Measurements from ENCODE around the gene CUEDC1. TPM values are rescaled to one million over a fixed set of nuclear protein-coding genes. Genes with fewer than 3 reads are reported as not detected.
"Not testable (repeated sequence)": the region's sequence is repeated elsewhere in the genome, so short reads cannot be mapped to it uniquely, and the experiment has no call there.

CUEDC1 gene
- total RNA-seq, 2 donors from 2014 or later = 0.21 to 0.82 TPM

- DNase-seq = no peak
Observed at GRCh38 chr17:57849163-57849873, 105.9 kb downstream of the CUEDC1 start.

DNA sequence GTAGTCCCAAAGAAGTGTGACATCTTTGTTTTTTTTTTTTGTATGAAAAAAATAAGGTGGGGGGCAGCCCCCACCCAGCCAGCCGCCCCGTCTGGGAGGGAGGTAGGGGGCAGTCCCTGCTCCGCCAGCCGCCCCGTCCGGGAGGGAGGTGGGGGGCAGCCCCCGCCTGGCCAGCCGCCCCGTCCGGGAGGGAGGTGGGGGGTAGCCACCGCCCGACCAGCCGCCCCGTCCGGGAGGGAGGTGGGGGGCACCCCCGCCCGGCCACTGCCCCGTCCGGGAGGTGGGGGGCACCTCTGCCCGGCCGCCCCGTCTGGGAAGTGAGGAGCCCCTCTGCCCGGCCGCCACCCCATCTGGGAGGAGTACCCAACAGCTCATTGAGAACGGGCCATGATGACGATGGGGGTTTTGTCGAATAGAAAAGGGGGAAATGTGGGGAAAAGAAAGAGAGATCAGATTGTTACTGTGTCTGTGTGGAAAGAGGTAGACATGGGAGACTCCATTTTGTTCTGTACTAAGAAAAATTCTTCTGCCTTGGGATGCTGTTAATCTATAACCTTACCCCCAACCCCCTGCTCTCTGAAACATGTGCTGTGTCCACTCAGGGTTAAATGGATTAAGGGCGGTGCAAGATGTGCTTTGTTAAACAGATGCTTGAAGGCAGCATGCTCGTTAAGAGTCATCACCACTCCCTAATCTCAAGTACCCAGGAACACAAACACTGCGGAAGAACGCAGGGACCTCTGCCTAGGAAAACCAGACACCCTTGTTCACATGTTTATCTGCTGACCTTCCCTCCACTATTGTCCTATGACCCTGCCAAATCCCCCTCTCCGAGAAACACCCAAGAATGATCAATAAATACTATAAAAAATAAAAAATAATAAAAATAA is 108.9 kb downstream of the CUEDC1 start:
- not testable (repeated sequence) for H3K36me3 Mint-ChIP-seq (ENCODE audit: low read depth); H3K27ac Mint-ChIP-seq; H3K27me3 Mint-ChIP-seq; H3K4me3 Mint-ChIP-seq; H3K9me3 ChIP-seq (ENCODE audit: control insufficient read depth, low read length, poor library complexity, severe bottlenecking); ATAC-seq; DNase-seq
- H3K4me1 Mint-ChIP-seq = peaks cover 29% of the 10 kb centered on the region

More at GRCh38 chr17:57849163-57849873, 105.9 kb downstream of the CUEDC1 start:
- Mint-ChIP-seq H3K4me1 (peaks cover 23% of the 10 kb centered on the region), H3K27ac (peak overlapping the region; percentile 100), H3K36me3 (ENCODE audit: low read depth) (peaks cover 2% of the 10 kb centered on the region), H3K27me3 (no peaks in the 10 kb centered on the region), H3K4me3 (peak overlapping the region; percentile 96)
- ATAC-seq = no peak
- H3K9me3 ChIP-seq (ENCODE audit: control insufficient read depth, low read length, poor library complexity, severe bottlenecking) = no peaks in the 10 kb centered on the region

DNA sequence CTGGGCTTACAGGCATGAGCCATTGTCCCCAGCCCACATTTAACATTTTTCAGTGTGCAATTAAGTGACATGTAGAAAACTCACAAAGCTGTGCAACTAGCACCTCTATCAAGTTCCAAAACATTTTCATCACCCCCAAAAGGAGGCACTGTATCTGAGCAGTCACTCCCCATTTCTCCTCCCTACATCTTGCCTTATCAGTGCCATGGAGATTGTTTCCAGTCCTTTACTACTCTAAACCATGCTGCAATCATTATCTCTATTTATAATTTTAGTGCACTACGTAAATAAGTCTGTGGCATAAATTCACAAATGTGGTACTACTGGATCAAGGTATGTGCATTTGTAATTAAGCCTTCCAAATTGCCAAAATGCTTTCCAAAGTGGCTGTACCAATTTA is 112.9 kb downstream of the CUEDC1 start:
- H3K27ac Mint-ChIP-seq = no peak overlapping the region
- no peak overlapping the region for H3K4me3 Mint-ChIP-seq
- no peak for ATAC-seq
- DNase-seq = no peak
- H3K9me3 ChIP-seq (ENCODE audit: control insufficient read depth, low read length, poor library complexity, severe bottlenecking) = no peaks in the 10 kb centered on the region
- H3K4me1 Mint-ChIP-seq = peaks cover 18% of the 10 kb centered on the region
- no peaks in the 10 kb centered on the region for H3K27me3 Mint-ChIP-seq
- H3K36me3 Mint-ChIP-seq (ENCODE audit: low read depth) = peaks cover 6% of the 10 kb centered on the region

DNA sequence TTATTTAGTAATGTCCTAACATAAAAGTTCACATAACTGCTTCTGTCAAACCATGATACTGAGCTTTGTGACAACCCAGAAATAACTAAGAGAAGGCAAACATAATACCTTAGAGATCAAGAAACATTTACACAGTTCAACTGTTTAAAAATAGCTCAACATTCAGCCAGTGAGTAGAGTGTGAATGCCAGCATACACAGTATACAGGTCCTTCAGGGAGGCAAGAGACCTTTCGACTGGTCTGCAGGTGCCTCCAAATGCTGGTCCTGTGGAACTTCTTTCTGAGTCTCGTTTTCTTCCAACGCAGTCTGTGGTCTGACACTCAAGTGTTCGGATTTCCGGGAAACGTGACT is 115.7 kb downstream of the CUEDC1 start:
- Mint-ChIP-seq H3K4me3 (no peak overlapping the region), H3K27ac (no peak overlapping the region), H3K27me3 (no peaks in the 10 kb centered on the region), H3K36me3 (ENCODE audit: low read depth) (peaks cover 6% of the 10 kb centered on the region), H3K4me1 (peaks cover 20% of the 10 kb centered on the region)
- ATAC-seq = no peak
- no peaks in the 10 kb centered on the region for H3K9me3 ChIP-seq (ENCODE audit: control insufficient read depth, low read length, poor library complexity, severe bottlenecking)
- DNase-seq = no peak

- peak overlapping the region; percentile 51 for H3K27ac Mint-ChIP-seq
- ATAC-seq (no peak), DNase-seq (no peak)
- H3K27me3 Mint-ChIP-seq = no peaks in the 10 kb centered on the region
- H3K9me3 ChIP-seq (ENCODE audit: control insufficient read depth, low read length, poor library complexity, severe bottlenecking) = no peaks in the 10 kb centered on the region
- no peak overlapping the region for H3K4me3 Mint-ChIP-seq
- H3K4me1 Mint-ChIP-seq = peaks cover 24% of the 10 kb centered on the region
- H3K36me3 Mint-ChIP-seq (ENCODE audit: low read depth) = peaks cover 6% of the 10 kb centered on the region
Observed at GRCh38 chr17:57838857-57839570, 116.2 kb downstream of the CUEDC1 start.

DNA sequence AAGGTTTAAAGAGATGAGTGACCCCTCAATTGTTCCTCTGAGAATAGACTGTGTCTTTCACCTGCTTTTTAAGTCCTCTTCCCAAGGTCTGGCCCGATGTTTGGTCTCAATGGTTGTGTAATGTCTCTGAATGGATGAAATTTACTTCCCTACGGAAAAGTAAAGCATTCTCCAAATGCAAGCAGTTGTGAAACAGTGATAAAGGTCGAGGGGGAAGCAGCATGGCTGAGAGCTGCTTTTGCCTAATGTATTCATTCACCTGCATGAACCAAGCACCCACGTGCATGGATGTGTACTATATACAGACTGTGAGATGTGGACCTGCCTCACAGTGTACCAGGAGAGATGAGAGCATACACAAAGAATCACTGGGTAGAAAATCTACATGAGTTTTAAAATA is 116.8 kb downstream of the CUEDC1 start:
- no peak for ATAC-seq
- H3K9me3 ChIP-seq (ENCODE audit: control insufficient read depth, low read length, poor library complexity, severe bottlenecking) = no peaks in the 10 kb centered on the region
- Mint-ChIP-seq H3K27me3 (no peaks in the 10 kb centered on the region), H3K4me3 (no peak overlapping the region), H3K36me3 (ENCODE audit: low read depth) (peaks cover 6% of the 10 kb centered on the region), H3K27ac (peak overlapping the region; percentile 51), H3K4me1 (peaks cover 23% of the 10 kb centered on the region)
- no peak for DNase-seq

- ATAC-seq = no peak
- no peaks in the 10 kb centered on the region for H3K9me3 ChIP-seq (ENCODE audit: control insufficient read depth, low read length, poor library complexity, severe bottlenecking)
- DNase-seq = no peak
- Mint-ChIP-seq H3K36me3 (ENCODE audit: low read depth) (peaks cover 3% of the 10 kb centered on the region), H3K27ac (no peak overlapping the region), H3K4me3 (peak overlapping the region; percentile 60), H3K4me1 (peaks cover 10% of the 10 kb centered on the region), H3K27me3 (no peaks in the 10 kb centered on the region)
Observed at GRCh38 chr17:57835333-57835900, 119.8 kb downstream of the CUEDC1 start.

- Mint-ChIP-seq H3K27ac (no peak overlapping the region), H3K36me3 (ENCODE audit: low read depth) (peaks cover 3% of the 10 kb centered on the region), H3K27me3 (no peaks in the 10 kb centered on the region), H3K4me1 (peaks cover 10% of the 10 kb centered on the region), H3K4me3 (no peak overlapping the region)
- no peaks in the 10 kb centered on the region for H3K9me3 ChIP-seq (ENCODE audit: control insufficient read depth, low read length, poor library complexity, severe bottlenecking)
- DNase-seq (no peak), ATAC-seq (no peak)
Observed at GRCh38 chr17:57834146-57834741, 121.0 kb downstream of the CUEDC1 start.

DNA sequence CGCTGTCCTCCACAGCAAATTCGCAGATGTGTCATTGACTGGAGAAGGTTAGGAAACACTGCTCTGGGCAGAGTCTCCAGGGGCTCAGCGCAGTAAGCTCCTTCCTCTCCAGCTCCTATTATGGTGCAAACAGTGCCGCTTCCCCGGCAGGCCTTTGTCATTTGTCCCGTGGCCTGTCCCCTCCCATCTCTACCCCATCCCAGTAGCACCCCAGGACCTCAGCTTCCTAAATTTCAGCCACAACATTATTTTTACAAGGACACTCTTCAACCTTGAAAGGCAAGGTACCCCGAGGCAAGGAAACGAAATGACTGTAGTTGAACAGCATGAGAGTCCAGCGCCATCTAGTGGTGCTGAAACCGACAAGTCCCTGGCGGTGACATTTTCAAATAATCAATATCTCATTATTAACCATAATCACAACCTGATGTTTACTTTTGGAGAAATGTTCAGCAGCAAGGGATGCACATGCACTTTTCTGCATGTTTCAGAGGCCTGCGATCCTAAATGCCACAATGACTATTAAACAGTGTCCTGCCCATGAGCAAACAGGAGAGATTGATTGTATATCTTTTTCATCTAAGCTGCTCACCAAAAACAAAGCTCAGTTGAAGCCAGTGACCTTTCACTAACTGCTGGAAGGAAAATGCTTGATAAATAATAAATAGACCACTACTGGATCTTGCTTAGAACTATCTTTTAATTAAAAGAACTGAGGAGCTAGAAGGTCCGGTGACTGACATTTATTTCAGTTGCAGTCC is 121.9 kb downstream of the CUEDC1 start:
- no peaks in the 10 kb centered on the region for H3K9me3 ChIP-seq (ENCODE audit: control insufficient read depth, low read length, poor library complexity, severe bottlenecking)
- Mint-ChIP-seq H3K27ac (no peak overlapping the region), H3K4me3 (no peak overlapping the region), H3K36me3 (ENCODE audit: low read depth) (peaks cover under 1% of the 10 kb centered on the region), H3K27me3 (no peaks in the 10 kb centered on the region), H3K4me1 (peaks cover 10% of the 10 kb centered on the region)
- ATAC-seq = peak; percentile 83
- DNase-seq = peak; percentile 36 to 58 (median 50)

DNA sequence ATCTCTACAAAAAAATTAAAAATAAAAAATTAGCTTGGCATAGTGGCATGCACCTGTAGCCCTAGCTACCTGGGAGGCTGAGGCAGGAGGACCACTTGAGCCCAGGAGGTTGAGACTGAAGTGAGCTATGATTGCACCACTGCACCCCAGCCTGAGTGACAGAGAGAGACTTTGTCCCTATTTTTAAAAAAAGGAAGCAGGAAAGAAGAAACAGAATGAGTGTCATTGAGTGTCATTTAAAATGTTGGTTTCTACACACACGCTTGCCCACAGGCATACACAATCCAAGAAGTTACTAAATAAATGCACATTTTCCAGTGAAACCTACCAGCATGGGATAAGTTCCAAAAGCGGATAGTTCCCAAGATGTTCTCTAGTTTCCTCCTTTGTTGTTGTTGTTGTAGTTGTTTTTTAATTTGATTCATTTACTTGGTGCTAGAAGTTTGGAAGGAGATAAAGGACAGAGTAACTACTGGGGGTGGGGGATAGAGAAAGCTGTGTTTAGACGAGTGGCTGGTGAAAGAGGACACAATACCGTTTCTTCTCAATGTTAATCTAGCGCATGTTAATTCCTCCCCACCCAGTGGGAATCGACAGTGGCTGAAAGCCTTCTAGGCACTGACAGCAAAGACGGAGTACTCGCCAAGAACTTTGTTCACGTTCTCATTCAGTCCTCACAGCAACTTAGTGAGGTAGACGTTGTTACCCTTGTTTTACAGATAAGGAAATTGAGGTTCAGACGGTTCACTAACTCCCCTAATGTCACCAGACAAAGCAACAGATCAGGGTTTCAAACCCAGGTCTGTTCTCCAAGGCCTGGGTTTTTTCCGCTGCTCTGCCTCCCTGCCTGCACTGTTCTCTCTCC is 122.7 kb downstream of the CUEDC1 start:
- H3K9me3 ChIP-seq (ENCODE audit: control insufficient read depth, low read length, poor library complexity, severe bottlenecking) = no peaks in the 10 kb centered on the region
- Mint-ChIP-seq H3K27me3 (no peaks in the 10 kb centered on the region), H3K4me3 (no peak overlapping the region), H3K36me3 (ENCODE audit: low read depth) (no peaks in the 10 kb centered on the region), H3K4me1 (peaks cover 10% of the 10 kb centered on the region), H3K27ac (no peak overlapping the region)
- DNase-seq (no peak), ATAC-seq (peak; percentile 23)

DNA sequence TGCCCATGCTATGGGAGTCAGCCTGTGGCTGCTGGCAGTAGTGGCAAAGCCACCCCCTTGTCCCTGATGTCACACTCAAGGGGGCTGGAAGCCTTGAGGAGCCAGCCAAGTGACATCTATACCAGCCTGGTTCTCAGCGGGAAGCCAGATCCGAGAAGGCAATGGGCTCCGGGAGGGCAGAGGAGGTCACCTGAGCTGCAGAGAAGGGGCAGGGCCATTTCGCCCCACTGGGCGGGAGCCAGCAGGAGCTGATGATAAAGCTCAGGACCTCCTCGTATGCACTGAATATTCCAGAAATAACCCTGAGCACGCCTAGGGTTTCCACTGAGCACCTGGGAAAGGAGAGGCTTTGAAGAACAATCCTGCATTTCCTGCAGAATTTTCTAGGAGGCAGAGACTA is 124.3 kb downstream of the CUEDC1 start:
- no peak overlapping the region for H3K4me3 Mint-ChIP-seq
- DNase-seq (no peak), ATAC-seq (no peak)
- H3K27ac Mint-ChIP-seq = peak overlapping the region; percentile 27
- no peaks in the 10 kb centered on the region for H3K36me3 Mint-ChIP-seq (ENCODE audit: low read depth)
- H3K9me3 ChIP-seq (ENCODE audit: control insufficient read depth, low read length, poor library complexity, severe bottlenecking) = no peaks in the 10 kb centered on the region
- H3K27me3 Mint-ChIP-seq = no peaks in the 10 kb centered on the region
- H3K4me1 Mint-ChIP-seq = peaks cover 10% of the 10 kb centered on the region
